UCSD-AML1 (cell line): ENCODE measurements around the gene LRCH1.

Experiments
- DNase-seq: peaks from one replicate; lab custom pipeline; 2025; ENCODE audit not compliant: unreplicated experiment; lab: John Stamatoyannopoulos, UW

The LRCH1 gene

GRCh38 chr13:46687810-46688209, 134.8 kb downstream of the LRCH1 start:
- DNase-seq, result no peak

DNA sequence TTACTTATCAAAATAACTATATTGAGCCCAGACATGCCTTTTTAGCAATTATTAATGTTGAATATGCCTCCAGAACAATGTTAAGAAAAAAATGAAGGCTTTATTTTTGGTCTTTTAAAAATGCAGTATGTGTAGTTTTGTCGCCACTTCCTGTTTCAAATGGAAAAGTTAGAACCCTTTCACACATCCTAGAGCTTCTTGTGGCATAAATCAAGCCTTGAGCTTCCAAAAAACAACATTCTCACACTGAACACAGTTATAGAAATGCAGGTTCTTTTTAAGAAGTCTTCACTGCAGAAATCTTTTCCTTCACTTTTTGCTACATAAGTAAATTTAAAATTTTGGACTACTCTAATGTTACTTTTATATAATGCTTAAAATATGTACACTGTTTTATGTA, 135.3 kb downstream of the LRCH1 start:
- DNase-seq, result no peak

GRCh38 chr13:46698014-46698413, 145.0 kb downstream of the LRCH1 start:
- DNase-seq, result no peak

- no peak for DNase-seq
Observed at GRCh38 chr13:46698910-46699460, 146.0 kb downstream of the LRCH1 start.

DNA sequence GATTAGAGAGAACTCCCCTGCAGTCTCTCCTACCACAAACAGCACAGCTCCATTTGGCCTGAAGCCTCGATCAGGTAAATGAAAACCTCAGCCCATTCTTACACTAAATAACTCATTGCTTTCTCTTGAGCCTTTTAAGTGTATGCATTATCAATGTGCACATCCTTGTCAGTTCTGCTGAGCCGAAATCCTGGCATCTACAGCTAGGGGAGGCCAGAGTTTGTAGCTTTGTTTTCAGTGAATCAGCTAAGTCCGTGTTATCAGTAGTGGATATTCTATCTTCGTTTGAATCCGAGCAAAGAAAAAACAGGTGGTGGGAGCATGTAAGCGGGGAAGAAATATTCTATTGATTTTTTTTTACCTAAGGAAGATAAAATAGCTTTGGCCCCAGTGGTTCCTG, 159.6 kb downstream of the LRCH1 start:
- no peak for DNase-seq

DNA sequence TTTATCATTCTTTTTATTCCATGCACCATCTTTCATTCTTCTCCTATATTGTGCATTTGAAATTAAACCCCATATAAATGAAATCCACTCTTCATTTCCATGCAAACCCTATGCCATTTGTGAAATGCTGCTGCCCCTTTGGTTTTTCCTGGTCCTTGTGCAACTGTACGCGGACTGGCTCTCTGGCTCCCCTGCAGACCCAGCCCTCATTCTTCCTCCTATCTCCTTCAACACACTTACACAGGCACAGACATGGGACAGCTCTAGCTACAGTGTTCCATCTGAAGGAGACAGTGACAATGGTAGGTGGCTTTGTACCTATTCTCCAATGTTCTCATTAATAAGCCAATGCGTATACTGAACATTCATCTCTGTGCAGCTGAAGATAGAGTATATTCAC, 162.4 kb downstream of the LRCH1 start:
- no peak for DNase-seq

DNA sequence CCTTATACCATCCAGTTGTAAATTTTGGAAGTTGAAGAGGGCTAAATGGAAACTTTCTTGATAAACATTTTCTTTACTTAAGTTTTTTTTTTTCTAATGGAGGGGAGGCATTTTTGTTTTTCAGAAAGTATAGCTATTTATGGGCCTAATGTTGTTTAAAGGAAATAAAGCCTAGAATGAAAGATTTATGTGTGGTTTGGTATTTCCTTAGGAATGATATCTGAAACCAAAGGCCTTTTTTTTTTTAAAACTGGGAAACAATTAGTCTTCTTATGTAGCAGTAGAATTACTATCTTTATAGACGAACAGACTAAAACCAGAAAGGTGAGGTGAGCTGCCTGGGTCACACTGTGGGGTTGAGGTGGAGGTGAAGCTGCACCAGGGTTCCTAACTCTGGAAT, 163.9 kb downstream of the LRCH1 start:
- DNase-seq, result no peak

DNA sequence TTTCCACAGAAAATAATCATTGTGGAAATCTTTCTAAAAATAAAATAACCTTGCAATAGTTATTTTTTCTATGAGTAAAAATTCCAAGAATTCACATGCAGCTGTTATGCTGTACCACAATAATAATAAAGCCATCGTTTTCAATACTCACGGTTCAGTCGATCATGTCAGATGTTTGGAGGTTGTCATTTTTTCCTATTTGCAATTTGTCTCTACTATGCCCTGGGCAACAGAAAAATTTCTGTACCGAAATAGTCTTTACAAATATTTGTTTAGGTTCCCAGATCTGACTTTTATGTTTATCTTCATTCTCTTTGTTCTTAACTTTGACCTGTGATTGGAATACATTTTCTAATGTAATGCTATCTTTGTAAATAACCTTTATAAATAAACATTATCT, 164.3 kb downstream of the LRCH1 start:
- DNase-seq, result no peak

DNA sequence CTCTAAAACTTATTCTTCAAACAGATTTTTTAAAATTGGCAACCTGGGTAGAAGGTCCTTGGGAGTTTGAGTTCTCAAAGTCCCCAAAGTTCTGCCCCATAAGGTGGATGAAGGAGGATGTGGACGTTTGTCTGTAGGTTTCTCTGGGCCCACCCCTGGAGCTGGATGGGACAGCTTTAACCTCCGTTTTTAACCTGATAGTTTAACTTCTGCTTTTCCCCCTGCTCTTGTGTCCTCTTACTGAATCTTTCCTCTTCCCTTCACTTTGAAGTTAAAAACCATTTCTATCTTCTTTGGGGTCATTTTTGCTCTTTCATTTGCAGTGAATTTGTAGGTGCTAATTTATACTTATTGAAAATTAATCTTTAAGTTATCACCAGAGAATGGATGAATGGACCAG, 164.9 kb downstream of the LRCH1 start:
- DNase-seq, result no peak

- no peak for DNase-seq
Observed at GRCh38 chr13:46720189-46720588, 167.2 kb downstream of the LRCH1 start.

- DNase-seq, result peak; percentile 14
Observed at GRCh38 chr13:46721054-46721453, 168.1 kb downstream of the LRCH1 start.

- no peak for DNase-seq
Observed at GRCh38 chr13:46726347-46726746, 173.4 kb downstream of the LRCH1 start.

DNA sequence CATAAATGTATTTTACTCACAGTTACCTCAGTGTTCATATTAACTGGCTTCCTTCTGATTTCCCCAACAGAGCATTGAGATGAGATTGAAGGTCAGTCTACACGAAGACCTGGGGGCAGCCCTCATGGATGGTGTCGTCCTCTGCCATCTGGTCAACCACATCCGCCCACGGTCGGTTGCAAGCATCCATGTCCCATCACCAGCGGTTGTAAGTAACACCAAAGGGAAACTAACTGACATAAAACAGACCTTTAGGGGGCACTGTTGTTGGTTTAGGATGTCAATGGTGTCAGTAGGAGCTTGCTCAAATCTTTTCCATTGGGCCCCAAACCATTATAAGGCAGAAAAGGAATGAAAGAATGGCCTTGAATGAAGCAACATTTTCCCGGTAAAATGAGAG, 175.8 kb downstream of the LRCH1 start:
- no peak for DNase-seq

DNA sequence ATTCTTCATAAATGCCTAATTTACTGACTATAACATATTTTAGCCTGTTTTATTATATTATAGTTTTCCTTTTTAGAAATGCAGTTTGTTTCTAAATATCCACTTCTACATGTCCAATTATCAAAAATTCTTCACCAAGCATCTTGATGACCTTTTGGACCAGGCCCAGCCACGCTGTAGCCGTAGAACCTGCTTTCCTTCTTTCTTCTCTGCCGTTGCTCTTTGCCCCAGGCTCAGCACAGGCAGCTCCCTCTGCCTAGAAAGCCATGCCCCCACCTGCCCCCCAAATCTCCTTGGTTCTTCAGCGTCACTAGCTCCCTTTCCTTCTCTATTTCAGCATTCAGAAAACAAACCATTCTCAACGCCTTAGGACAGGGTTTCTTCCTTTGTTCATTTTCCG, 178.6 kb downstream of the LRCH1 start:
- DNase-seq, result no peak

DNA sequence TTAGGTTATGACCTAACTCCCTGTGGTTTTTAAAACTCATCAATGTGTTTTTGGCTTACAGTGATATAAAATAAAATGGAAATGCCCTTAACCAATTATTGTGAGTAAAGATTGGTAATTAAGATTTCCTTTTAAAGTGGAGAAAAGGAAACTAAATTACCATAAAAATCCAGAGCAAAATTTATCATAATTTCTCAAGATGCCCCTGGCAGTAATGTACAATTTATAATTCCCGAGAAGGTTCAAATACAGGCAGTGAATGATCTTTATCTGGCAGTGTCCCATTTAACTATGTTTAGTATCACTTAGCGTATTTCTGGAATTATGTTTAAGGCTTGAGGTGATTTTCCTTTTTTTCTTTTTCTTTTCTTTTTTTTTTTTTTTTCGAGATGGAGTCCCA, 182.5 kb downstream of the LRCH1 start:
- no peak for DNase-seq

DNA sequence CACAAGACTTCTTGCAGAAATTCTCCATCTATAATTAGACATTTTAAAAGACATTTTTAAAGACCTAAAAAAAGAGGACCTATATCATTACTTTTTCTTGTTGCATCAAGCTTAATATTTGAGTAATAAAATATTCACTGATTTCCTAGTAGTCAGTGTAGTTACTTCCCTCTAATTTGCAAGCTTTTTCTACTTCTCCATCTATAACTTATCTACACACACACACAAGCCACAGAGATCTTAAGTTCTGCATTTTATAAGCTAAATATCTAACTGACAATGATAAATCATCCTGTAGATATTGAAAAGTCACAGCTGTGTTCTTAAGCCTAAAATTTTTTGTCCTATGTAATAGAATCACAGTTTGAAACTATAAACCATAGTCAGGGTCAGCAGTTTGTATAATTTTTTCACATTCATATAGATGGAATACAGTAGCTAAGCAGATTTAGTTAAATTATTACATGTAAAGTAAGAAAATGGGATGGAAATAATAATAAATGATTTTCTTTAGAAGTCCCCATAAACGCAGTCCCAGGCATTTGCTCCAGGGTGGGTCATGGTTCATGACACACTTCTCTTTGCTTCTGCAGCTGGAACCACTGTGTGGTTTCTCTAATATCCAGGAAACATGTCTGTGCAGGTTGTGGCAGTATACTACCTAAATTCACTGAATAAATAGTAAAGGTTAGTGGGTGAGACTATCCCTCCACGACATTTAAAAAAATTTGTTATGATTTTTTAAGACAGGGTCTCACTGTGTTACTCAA, 183.8 kb downstream of the LRCH1 start:
- no peak for DNase-seq

DNA sequence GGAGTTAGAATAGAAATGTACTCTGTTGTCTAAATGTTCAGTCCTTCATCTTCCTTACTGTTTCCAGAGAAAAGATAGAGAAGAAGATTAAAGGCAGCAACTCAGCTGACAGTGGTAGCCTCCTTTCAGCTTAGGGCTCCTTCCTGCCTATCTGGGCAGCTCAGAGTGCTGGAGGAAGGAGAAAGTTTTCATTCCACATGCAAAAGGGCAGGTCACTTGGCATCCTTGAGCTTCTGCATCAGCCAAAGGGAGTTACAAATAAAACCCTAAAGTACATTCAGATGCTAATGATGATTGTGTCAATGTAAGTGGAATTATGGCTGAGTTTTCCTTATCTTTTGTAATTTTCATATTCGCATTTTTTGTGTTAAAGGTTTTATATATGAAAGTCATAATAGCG, 185.1 kb downstream of the LRCH1 start:
- no peak for DNase-seq

GRCh38 chr13:46738766-46739165, 185.8 kb downstream of the LRCH1 start:
- no peak for DNase-seq

- DNase-seq, result no peak
Observed at GRCh38 chr13:46739447-46740098, 186.6 kb downstream of the LRCH1 start.

DNA sequence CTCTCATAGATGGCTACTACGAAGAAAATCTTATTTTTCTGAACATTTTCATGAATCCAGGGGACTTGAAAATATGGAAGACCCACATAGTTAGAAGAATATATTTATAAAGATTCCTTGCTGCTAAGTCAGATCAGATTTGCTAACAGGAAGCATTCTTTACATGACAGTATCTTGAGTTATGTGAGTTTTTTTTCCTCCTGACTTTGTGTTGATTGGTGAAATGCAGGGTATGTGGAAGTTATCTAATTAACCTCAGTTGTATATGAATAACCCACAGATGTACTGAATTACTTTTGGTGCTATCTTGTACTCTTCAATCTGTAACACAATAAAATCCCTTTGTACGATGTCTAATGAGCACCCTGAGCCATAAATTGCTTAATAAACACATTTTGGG, 190.2 kb downstream of the LRCH1 start:
- DNase-seq, result no peak

DNA sequence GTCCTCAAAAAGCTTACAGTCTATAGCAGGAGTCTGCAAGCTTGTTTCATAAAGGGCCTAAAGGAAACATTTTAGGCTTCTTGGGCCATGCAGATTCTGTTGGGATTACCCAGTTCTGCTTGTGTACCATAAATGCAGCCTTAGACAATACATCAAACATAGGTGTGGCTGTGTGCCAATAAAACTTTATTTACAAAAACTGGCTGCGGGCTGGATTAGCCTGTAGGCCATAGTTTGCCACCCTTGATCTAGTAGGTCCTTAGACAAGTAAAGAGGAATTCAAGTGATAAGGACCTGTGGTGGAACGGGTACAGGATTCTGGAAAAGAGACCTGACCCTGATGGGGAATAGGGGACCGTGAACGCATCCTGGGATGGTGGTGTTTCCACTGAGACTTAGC, 192.1 kb downstream of the LRCH1 start:
- DNase-seq, result no peak

GRCh38 chr13:46745706-46746105, 192.7 kb downstream of the LRCH1 start:
- DNase-seq, result no peak
